T-helper 1 cell treated with Interleukin-12 subunit alpha and Interleukin-12 subunit beta and Interleukin-4 antibody, amounts not matched to agents 30 μg/mL and 1 μg/mL, for 36 hours (primary cell): ENCODE data around the gene UBE2V1.
"Not testable (repeated sequence)": the region's sequence is repeated elsewhere in the genome, so short reads cannot be mapped to it uniquely, and the experiment has no call there.

ENCODE experiments used
- H3K27ac Mint-ChIP-seq: one replicate; pipeline ENCODE4 v1.8.0; 2021; ENCODE audit warnings: mild to moderate bottlenecking, mixed read lengths
- H3K27me3 Mint-ChIP-seq: one replicate; pipeline ENCODE4 v1.8.0; 2021; ENCODE audit warnings: low read depth, mixed read lengths
- H3K36me3 Mint-ChIP-seq: one replicate; pipeline ENCODE4 v1.8.0; 2021; ENCODE audit warnings: low read depth, mixed read lengths
- H3K4me1 Mint-ChIP-seq: one replicate; pipeline ENCODE4 v1.8.0; 2021; ENCODE audit warnings: low read depth, mixed read lengths
- H3K4me3 Mint-ChIP-seq: one replicate; pipeline ENCODE4 v1.8.0; 2021; ENCODE audit warnings: mild to moderate bottlenecking, moderate library complexity, mixed read lengths
- H3K9me3 Mint-ChIP-seq: one replicate; pipeline ENCODE4 v1.8.0; 2021; ENCODE audit warnings: mixed read lengths

UBE2V1 gene

GRCh38 chr20:50112512-50113419 is at the start of gene UBE2V1:
TSS of gene UBE2V1 (minus strand) at chr20:50113150. CDS start at chr20:50113128, 22 bp downstream.
- Mint-ChIP-seq H3K4me3 (peak within 1 kb of the TSS; percentile 99), H3K27me3 (no peaks in the 10 kb centered on the region), H3K9me3 (no peaks in the 10 kb centered on the region), H3K36me3 (peaks cover 15% of the 10 kb centered on the region), H3K4me1 (peaks cover 72% of the 10 kb centered on the region), H3K27ac (peak within 1 kb of the TSS; percentile 97)

DNA sequence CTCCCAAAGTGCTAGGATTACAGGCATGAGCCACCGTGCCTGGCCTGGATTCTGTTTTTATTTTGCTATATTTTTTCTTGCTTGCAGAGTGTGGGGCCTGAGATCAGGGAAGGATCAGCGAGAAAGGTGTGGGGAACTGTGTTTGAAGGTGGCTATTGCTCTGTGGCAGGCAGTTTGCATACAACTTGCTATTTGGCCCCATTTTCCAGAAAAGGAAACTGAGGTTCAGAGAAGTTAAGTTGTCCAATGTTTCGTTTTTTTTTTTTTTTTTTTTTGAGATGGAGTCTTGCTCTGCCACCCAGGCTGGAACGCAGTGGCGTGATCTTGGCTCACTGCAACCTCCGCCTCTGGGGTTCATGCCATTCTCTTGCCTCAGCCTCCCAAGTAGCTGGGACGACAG is 48.5 kb upstream of the UBE2V1 start:
- not testable (repeated sequence) for H3K36me3 Mint-ChIP-seq, H3K27ac Mint-ChIP-seq, H3K9me3 Mint-ChIP-seq, H3K27me3 Mint-ChIP-seq, H3K4me3 Mint-ChIP-seq
- peaks cover 12% of the 10 kb centered on the region for H3K4me1 Mint-ChIP-seq

- peak within 1 kb of the TSS; percentile 84 for H3K27ac Mint-ChIP-seq
- H3K4me1 Mint-ChIP-seq, result peaks cover 40% of the 10 kb centered on the region
- no peaks in the 10 kb centered on the region for H3K27me3 Mint-ChIP-seq
- H3K36me3 Mint-ChIP-seq, result peaks cover 12% of the 10 kb centered on the region
- H3K4me3 Mint-ChIP-seq, result peak within 1 kb of the TSS; percentile 87
- no peaks in the 10 kb centered on the region for H3K9me3 Mint-ChIP-seq
Measured at GRCh38 chr20:50153500-50154377, 40.8 kb upstream of the UBE2V1 start, which contains the start of gene PEDS1. TSS of gene PEDS1 (minus strand) at chr20:50153723. CDS start at chr20:50153637, 86 bp downstream.

GRCh38 chr20:50153153-50153499 is 40.2 kb upstream of the UBE2V1 start:
- Mint-ChIP-seq H3K27ac (peak overlapping the region; percentile 84), H3K4me1 (peaks cover 45% of the 10 kb centered on the region), H3K9me3 (no peaks in the 10 kb centered on the region), H3K27me3 (no peaks in the 10 kb centered on the region), H3K4me3 (peak overlapping the region; percentile 87), H3K36me3 (peaks cover 17% of the 10 kb centered on the region)

GRCh38 chr20:50152394-50153152 is 39.6 kb upstream of the UBE2V1 start:
- Mint-ChIP-seq H3K4me3 (peak overlapping the region; percentile 87), H3K9me3 (no peaks in the 10 kb centered on the region), H3K27ac (peak overlapping the region; percentile 84), H3K36me3 (peaks cover 20% of the 10 kb centered on the region), H3K27me3 (no peaks in the 10 kb centered on the region), H3K4me1 (peaks cover 50% of the 10 kb centered on the region)

- no peaks in the 10 kb centered on the region for H3K27me3 Mint-ChIP-seq
- peak overlapping the region; percentile 87 for H3K4me3 Mint-ChIP-seq
- peaks cover 63% of the 10 kb centered on the region for H3K4me1 Mint-ChIP-seq
- H3K36me3 Mint-ChIP-seq, result peaks cover 26% of the 10 kb centered on the region
- H3K9me3 Mint-ChIP-seq, result no peaks in the 10 kb centered on the region
- peak overlapping the region; percentile 81 for H3K27ac Mint-ChIP-seq
Measured at GRCh38 chr20:50151034-50151743, 38.2 kb upstream of the UBE2V1 start.

- Mint-ChIP-seq H3K4me3 (no peak overlapping the region), H3K36me3 (peaks cover 28% of the 10 kb centered on the region), H3K4me1 (peaks cover 67% of the 10 kb centered on the region), H3K27me3 (no peaks in the 10 kb centered on the region), H3K27ac (peak overlapping the region; percentile 74), H3K9me3 (no peaks in the 10 kb centered on the region)
Measured at GRCh38 chr20:50149481-50150254, 36.7 kb upstream of the UBE2V1 start.

GRCh38 chr20:50146732-50147662 is 34.0 kb upstream of the UBE2V1 start:
- Mint-ChIP-seq H3K4me1 (peaks cover 61% of the 10 kb centered on the region), H3K4me3 (peak overlapping the region; percentile 77), H3K36me3 (peaks cover 35% of the 10 kb centered on the region), H3K27ac (peak overlapping the region; percentile 96), H3K9me3 (no peaks in the 10 kb centered on the region), H3K27me3 (no peaks in the 10 kb centered on the region)

- Mint-ChIP-seq H3K4me1 (peaks cover 57% of the 10 kb centered on the region), H3K9me3 (no peaks in the 10 kb centered on the region), H3K27ac (peak overlapping the region; percentile 96), H3K27me3 (no peaks in the 10 kb centered on the region), H3K36me3 (peaks cover 37% of the 10 kb centered on the region), H3K4me3 (peak overlapping the region; percentile 77)
Measured at GRCh38 chr20:50146214-50146613, 33.3 kb upstream of the UBE2V1 start.

DNA sequence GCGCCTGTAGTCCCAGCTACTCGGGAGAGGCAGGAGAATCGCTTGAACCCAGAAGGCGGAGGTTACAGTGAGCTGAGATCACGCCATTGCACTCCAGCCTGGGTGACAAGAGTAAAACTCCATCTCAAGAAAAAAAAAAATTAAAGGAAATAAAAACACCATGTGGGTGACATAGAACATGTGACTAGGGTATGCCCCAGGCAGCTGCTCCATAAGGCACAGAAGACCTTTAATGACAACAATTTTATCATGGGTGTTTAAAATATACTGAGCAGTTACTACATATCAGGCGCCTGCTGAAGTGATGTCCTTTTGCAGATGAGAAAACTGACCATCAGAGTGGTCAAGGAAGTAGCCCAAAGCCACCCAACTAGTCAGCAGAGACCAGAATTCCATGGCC is 32.6 kb upstream of the UBE2V1 start:
- Mint-ChIP-seq H3K4me1 (peaks cover 53% of the 10 kb centered on the region), H3K4me3 (no peak overlapping the region), H3K36me3 (peaks cover 37% of the 10 kb centered on the region), H3K9me3 (no peaks in the 10 kb centered on the region), H3K27me3 (no peaks in the 10 kb centered on the region), H3K27ac (peak overlapping the region; percentile 36)

DNA sequence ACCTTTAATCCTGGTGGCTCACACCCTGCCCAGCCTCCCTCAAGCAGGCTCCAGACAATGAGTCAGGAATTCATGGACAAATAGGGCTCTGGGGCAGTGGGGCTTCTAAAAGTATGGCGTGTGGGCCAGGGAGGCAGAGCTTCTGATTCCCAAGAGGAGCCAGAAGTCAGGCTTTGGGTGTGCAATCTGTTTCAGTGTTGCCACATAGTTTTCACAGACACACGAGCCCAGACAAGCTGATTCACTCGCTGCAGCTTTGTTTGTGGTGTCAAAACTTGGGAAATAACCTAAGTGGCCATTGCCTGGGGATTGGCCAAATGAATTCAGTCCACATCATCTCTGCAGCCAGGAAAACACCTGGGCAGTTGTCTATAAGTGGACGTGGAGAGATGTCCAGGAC is 31.4 kb upstream of the UBE2V1 start:
- Mint-ChIP-seq H3K4me1 (peaks cover 48% of the 10 kb centered on the region), H3K27me3 (no peaks in the 10 kb centered on the region), H3K27ac (no peak overlapping the region), H3K36me3 (peaks cover 39% of the 10 kb centered on the region), H3K4me3 (no peak overlapping the region), H3K9me3 (no peaks in the 10 kb centered on the region)

GRCh38 chr20:50142812-50143211 is 29.9 kb upstream of the UBE2V1 start:
- Mint-ChIP-seq H3K27ac (peak overlapping the region; percentile 7), H3K4me1 (peaks cover 38% of the 10 kb centered on the region), H3K27me3 (no peaks in the 10 kb centered on the region), H3K4me3 (no peak overlapping the region), H3K36me3 (peaks cover 35% of the 10 kb centered on the region), H3K9me3 (no peaks in the 10 kb centered on the region)
